Transverse colon (tissue), 4 donors: ENCODE data around the gene FFAR2. TPM values are rescaled to one million over a fixed set of nuclear protein-coding genes. Genes with fewer than 3 reads are reported as not detected.
"Not testable (repeated sequence)": the region's sequence is repeated elsewhere in the genome, so short reads cannot be mapped to it uniquely, and the experiment has no call there.

Experiments
- DNase-seq: peaks from one replicate; pipeline ENCODE4 v3.0.0-alpha.2; 2019
- H3K27ac ChIP-seq, 4 donors: fragments of 200-600 bp; sonication (generic); 2 replicates each; pipeline ENCODE4 v1.5.1; 2016 to 2018; ENCODE audit warnings: inconsistent platforms in 4 of 4
- H3K27me3 ChIP-seq: fragments of 200-600 bp; sonication (generic); 2 replicates; pipeline ENCODE4 v1.5.1; 2017; ENCODE audit warnings: inconsistent platforms
- H3K36me3 ChIP-seq, 4 donors: fragments of 200-600 bp; sonication (generic); 2 replicates each; pipeline ENCODE4 v1.5.1; 2017 to 2019; ENCODE audit warnings: inconsistent platforms in 4 of 4
- H3K4me1 ChIP-seq, 4 donors: fragments of 200-600 bp; sonication (generic); 2 replicates each; pipeline ENCODE4 v1.5.1; 2017 to 2020; ENCODE audit warnings: inconsistent platforms in 4 of 4
- H3K4me3 ChIP-seq, 4 donors: fragments of 200-600 bp; sonication (generic); 1 replicate in 1 of 4; 2 replicates in 3 of 4; pipeline versions ENCODE4 v1.5.1 to v1.6.1; 2017 to 2019; ENCODE audit warnings: inconsistent platforms in 4 of 4
- H3K9me3 ChIP-seq, 2 donors: fragments of 200-600 bp; sonication (generic); 2 replicates each; pipeline ENCODE4 v1.5.1; 2017 to 2019; ENCODE audit warnings: inconsistent platforms in 2 of 2
- EP300 ChIP-seq: sonication (generic); formaldehyde crosslinking; IDR thresholded peaks from one replicate; pipeline ENCODE4 v1.6.1; 2017; ENCODE audit warnings: antibody characterized with exemption, low read depth
- POLR2A ChIP-seq: fragments of 450-650 bp; IDR thresholded peaks from one replicate; pipeline ENCODE4 v1.6.1; 2016; ENCODE audit warnings: antibody characterized with exemption, mild to moderate bottlenecking, moderate library complexity
- POLR2AphosphoS5 ChIP-seq, 3 donors: sonication (generic); formaldehyde crosslinking; IDR thresholded peaks; one replicate each; pipeline ENCODE4 v1.6.1; 2016; ENCODE audit warnings: antibody characterized with exemption in 3 of 3
- WGBS, 2 donors: methylation state at CpG; one replicate each; pipeline ENCODE4 v1.1.5; 2018; ENCODE audit warnings: low coverage in 1 of 2; 5-methylcytosine and 5-hydroxymethylcytosine counted together
- in situ Hi-C, 4 donors: fragments of 200-750 bp; cut with MboI; loops; one replicate each; pipeline versions ENCODE4 v1.15.0 to v1.15.1; 2017; ENCODE audit warnings: low sequenced_read_pairs in 3 of 4, low pct_ligation_motif_present in 1 of 4, low pct_unique_long_range_greater_than_20kb in 1 of 4
- intact Hi-C: fragments of 100-400 bp; cut with DNase I; formaldehyde crosslinking; loops from one replicate; pipeline ENCODE4 v1.15.1; 2023; ENCODE audit warnings: low total_unique reads
- total RNA-seq, 4 donors: library from RNA; depleted of rRNA; stranded (reverse); fragments of >200 nt; gene quantifications; one replicate each; pipeline ENCODE4 v1.1.0, GENCODE V29; 2016
- TF ChIP-seq, protein P1 (sequence below), 5 experiments: fragments of 200-600 bp in 3 of 5; fragments of 450-650 bp in 2 of 5; sonication (generic) in 3 of 5; IDR thresholded peaks; 1 replicate in 2 of 5; 2 replicates in 3 of 5; pipeline ENCODE4 v1.5.1; 2016 to 2017; ENCODE audit warnings: antibody characterized with exemption in 5 of 5, inconsistent platforms in 3 of 5, mild to moderate bottlenecking in 2 of 5, moderate library complexity in 1 of 5

FFAR2 gene
- total RNA-seq, 4 donors from 2014 or later = 0.32 to 2.2 TPM; not detected in 2

GRCh38 chr19:35419046-35419445 lies 29.0 kb upstream of the FFAR2 start:
- Histone ChIP-seq H3K9me3 (no peaks in the 10 kb centered on the region), H3K27me3 (peaks cover 12% of the 10 kb centered on the region), H3K36me3 (no peaks in the 10 kb centered on the region), H3K4me3 (no peak overlapping the region), H3K4me1 (peaks cover 0 to 11% (median 3%) of the 10 kb centered on the region in 4 donors), H3K27ac (no peak overlapping the region)
- TF ChIP-seq POLR2A = no peak
- no peak for TF ChIP-seq POLR2AphosphoS5 (IDR thresholded peaks at IDR 0.05)
- TF ChIP-seq, protein P1, sequence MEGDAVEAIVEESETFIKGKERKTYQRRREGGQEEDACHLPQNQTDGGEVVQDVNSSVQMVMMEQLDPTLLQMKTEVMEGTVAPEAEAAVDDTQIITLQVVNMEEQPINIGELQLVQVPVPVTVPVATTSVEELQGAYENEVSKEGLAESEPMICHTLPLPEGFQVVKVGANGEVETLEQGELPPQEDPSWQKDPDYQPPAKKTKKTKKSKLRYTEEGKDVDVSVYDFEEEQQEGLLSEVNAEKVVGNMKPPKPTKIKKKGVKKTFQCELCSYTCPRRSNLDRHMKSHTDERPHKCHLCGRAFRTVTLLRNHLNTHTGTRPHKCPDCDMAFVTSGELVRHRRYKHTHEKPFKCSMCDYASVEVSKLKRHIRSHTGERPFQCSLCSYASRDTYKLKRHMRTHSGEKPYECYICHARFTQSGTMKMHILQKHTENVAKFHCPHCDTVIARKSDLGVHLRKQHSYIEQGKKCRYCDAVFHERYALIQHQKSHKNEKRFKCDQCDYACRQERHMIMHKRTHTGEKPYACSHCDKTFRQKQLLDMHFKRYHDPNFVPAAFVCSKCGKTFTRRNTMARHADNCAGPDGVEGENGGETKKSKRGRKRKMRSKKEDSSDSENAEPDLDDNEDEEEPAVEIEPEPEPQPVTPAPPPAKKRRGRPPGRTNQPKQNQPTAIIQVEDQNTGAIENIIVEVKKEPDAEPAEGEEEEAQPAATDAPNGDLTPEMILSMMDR (IDR thresholded peaks at IDR 0.05) = no peak
- no peak for TF ChIP-seq EP300
- in situ Hi-C loops = no loop called here
- intact Hi-C loops = no loop called here
- WGBS, 2 donors = 80 to 88% methylated on average over 1 to 3 of the region's 3 CpGs
- no peak for DNase-seq

DNA sequence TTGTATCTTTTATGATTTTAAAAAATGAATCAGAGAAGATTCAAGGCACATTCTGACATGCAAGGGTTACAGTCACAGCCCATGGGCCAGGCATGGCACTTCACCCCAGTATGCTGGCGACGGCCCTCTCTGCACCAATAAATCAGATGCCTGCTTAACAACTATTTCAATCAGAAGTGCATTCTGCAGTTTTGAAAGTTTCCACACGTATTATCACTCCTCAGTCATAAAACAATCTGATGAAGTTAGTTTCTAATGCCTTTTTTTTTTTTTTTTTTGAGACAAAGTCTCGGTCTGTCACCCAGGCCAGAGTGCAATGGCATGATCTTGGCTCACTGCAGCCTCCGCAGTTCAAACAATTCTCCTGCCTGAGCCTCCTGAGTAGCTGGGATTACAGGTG lies 28.3 kb upstream of the FFAR2 start:
- Histone ChIP-seq H3K9me3 (no peaks in the 10 kb centered on the region), H3K4me1 (peaks cover 0 to 11% (median 3%) of the 10 kb centered on the region in 4 donors), H3K4me3 (no peak overlapping the region), H3K36me3 (no peaks in the 10 kb centered on the region), H3K27me3 (peaks cover 12% of the 10 kb centered on the region), H3K27ac (peak overlapping the region in 2 of 4 donors; percentile 21 to 31)
- DNase-seq = no peak
- WGBS, 2 donors = 44 to 56% methylated on average over 5 of the region's 5 CpGs
- in situ Hi-C loops = no loop called here
- intact Hi-C loops = no loop called here
- TF ChIP-seq POLR2A (no peak), EP300 (no peak), POLR2AphosphoS5 (IDR thresholded peaks at IDR 0.05) (no peak)
- TF ChIP-seq, protein P1 (IDR thresholded peaks at IDR 0.05) = no peak

GRCh38 chr19:35421362-35421761 lies 26.7 kb upstream of the FFAR2 start:
- H3K36me3 ChIP-seq = no peaks in the 10 kb centered on the region

GRCh38 chr19:35423406-35423805 lies 24.7 kb upstream of the FFAR2 start:
- intact Hi-C loops, in situ Hi-C loops: not testable (repeated sequence)

More at GRCh38 chr19:35421362-35421761, 26.7 kb upstream of the FFAR2 start:
- peaks cover 0 to 11% (median 3%) of the 10 kb centered on the region in 4 donors for H3K4me1 ChIP-seq
- intact Hi-C loops = no loop called here
- in situ Hi-C loops = no loop called here
- H3K27ac ChIP-seq = no peak overlapping the region
- 75 to 80% methylated on average over 1 to 11 of the region's 11 CpGs for WGBS, 2 donors
- no peak for DNase-seq
- peaks cover 10% of the 10 kb centered on the region for H3K27me3 ChIP-seq
- no peaks in the 10 kb centered on the region for H3K9me3 ChIP-seq
- no peak overlapping the region for H3K4me3 ChIP-seq
- no peak for TF ChIP-seq EP300
- TF ChIP-seq, protein P1 (IDR thresholded peaks at IDR 0.05) = no peak
- no peak for TF ChIP-seq POLR2A
- TF ChIP-seq POLR2AphosphoS5 (IDR thresholded peaks at IDR 0.05) = no peak

GRCh38 chr19:35425682-35426081 lies 22.4 kb upstream of the FFAR2 start:
- Histone ChIP-seq H3K9me3 (no peaks in the 10 kb centered on the region), H3K27me3 (no peaks in the 10 kb centered on the region), H3K4me3 (no peak overlapping the region), H3K4me1 (peaks cover under 1 to 17% (median 4%) of the 10 kb centered on the region in 4 donors), H3K36me3 (no peaks in the 10 kb centered on the region), H3K27ac (no peak overlapping the region)
- DNase-seq = no peak
- no peak for TF ChIP-seq POLR2A
- TF ChIP-seq EP300 = no peak
- TF ChIP-seq POLR2AphosphoS5 (IDR thresholded peaks at IDR 0.05) = no peak
- TF ChIP-seq, protein P1 (IDR thresholded peaks at IDR 0.05) = no peak
- intact Hi-C loops (no loop called here), in situ Hi-C loops (no loop called here)
- WGBS, 2 donors = 80 to 83% methylated on average over 2 to 4 of the region's 4 CpGs

More at GRCh38 chr19:35423406-35423805, 24.7 kb upstream of the FFAR2 start:
- not testable (repeated sequence) for H3K27me3 ChIP-seq, H3K4me3 ChIP-seq, H3K9me3 ChIP-seq, H3K36me3 ChIP-seq, DNase-seq, H3K27ac ChIP-seq
- WGBS, 2 donors = 75 to 87% methylated on average over 1 to 7 of the region's 7 CpGs
- H3K4me1 ChIP-seq = peaks cover 0 to 11% (median 3%) of the 10 kb centered on the region in 4 donors
